Kidney (tissue), 14 donors: ENCODE data around the gene LHFPL3. TPM values are rescaled to one million over a fixed set of nuclear protein-coding genes. Genes with fewer than 3 reads are reported as not detected.

Experiments
- DNase-seq, 5 donors: peaks; one replicate each; pipeline ENCODE4 v3.0.0-alpha.2; 2013 to 2020
- FAIRE-seq: peaks from 2 replicates; lab custom pipeline; 2012; peaks lifted over from hg19 to GRCh38; lab: Jason Lieb, UNC
- H3K27ac ChIP-seq, 2 donors: one replicate each; pipeline ENCODE4 v1.7.0; 2013; ENCODE audit warnings: low read depth in 2 of 2, low read length in 2 of 2, inconsistent platforms in 1 of 2
- H3K27me3 ChIP-seq: one replicate; pipeline ENCODE4 v1.7.1; 2013; ENCODE audit warnings: low read length, inconsistent platforms; ENCODE audit not compliant: control insufficient read depth, insufficient read depth
- H3K36me3 ChIP-seq, 3 donors: one replicate each; pipeline versions ENCODE4 v1.7.0 to v1.7.1; 2013; ENCODE audit warnings: low read length in 3 of 3, control low read depth in 1 of 3, inconsistent platforms in 1 of 3; ENCODE audit not compliant: insufficient read depth in 3 of 3, control insufficient read depth in 2 of 3
- H3K4me1 ChIP-seq, 3 donors: one replicate each; pipeline versions ENCODE4 v1.7.0 to v1.7.1; 2013; ENCODE audit warnings: low read length in 3 of 3, inconsistent platforms in 1 of 3, low read depth in 1 of 3; ENCODE audit not compliant: control insufficient read depth in 2 of 3, insufficient read depth in 2 of 3
- H3K4me3 ChIP-seq, 3 donors: one replicate each; pipeline versions ENCODE4 v1.7.0 to v1.8.1; 2013; ENCODE audit warnings: low read length in 3 of 3, control low read depth in 1 of 3, inconsistent platforms in 1 of 3
- H3K9ac ChIP-seq, 3 donors: one replicate each; pipeline versions ENCODE4 v1.7.0 to v1.7.1; 2013; ENCODE audit warnings: low read length in 3 of 3, control low read depth in 1 of 3, inconsistent platforms in 1 of 3
- H3K9me3 ChIP-seq, 3 donors: one replicate each; pipeline versions ENCODE4 v1.7.0 to v1.7.1; 2013; ENCODE audit warnings: low read length in 3 of 3, control low read depth in 1 of 3, inconsistent platforms in 1 of 3; ENCODE audit not compliant: control insufficient read depth in 2 of 3, insufficient read depth in 1 of 3
- CTCF ChIP-seq: IDR thresholded peaks from 3 replicates; pipeline ENCODE4 v1.5.1; 2012; ENCODE audit warnings: mild to moderate bottlenecking, moderate library complexity, borderline replicate concordance; ENCODE audit not compliant: insufficient read depth; ENCODE audit errors: extremely low read depth
- intact Hi-C: fragments of 100-400 bp; cut with DNase I; formaldehyde crosslinking; loops from one replicate; pipeline ENCODE4 v1.11.1; 2022
- polyA plus RNA-seq: library from polyadenylated mRNA; stranded (reverse); fragments of 350-450 nt; fragmentation: Illumina TruSeq; extraction: RNeasy Lipid Tissue Mini Kit (QIAGEN cat#74804); gene quantifications from one replicate; pipeline ENCODE4 v1.2.3, GENCODE V29; 2014; ENCODE audit warnings: low read depth, low replicate concordance; ENCODE audit not compliant: insufficient read depth
- total RNA-seq: library from RNA; stranded (reverse); fragmentation: NEBNext Ultra II Directional; extraction: Animal tissue kit (Norgen Biotek cat#: 25700); gene quantifications from one replicate; pipeline ENCODE4 v1.2.1, GENCODE V29; 2021
- donor health status: control.
- donor health status: control.
- donor health status: control.
- donor health status: control.
- donor health status: control.
- donor health status: DM: yes; HTN: yes; CAD: no.
- donor health status: Normal renal cell carcinoma (clear cell type).

LHFPL3 gene
- total and polyA plus RNA-seq, 2 donors from 2014 or later = not detected

GRCh38 chr7:104294291-104294690, 34.1 kb upstream of the LHFPL3 start:
- DNase-seq = no peak
- intact Hi-C loops = no loop called here
- Histone ChIP-seq H3K36me3 (no peaks in the 10 kb centered on the region), H3K9ac (no peak overlapping the region), H3K27me3 (no peaks in the 10 kb centered on the region), H3K4me3 (no peak overlapping the region), H3K4me1 (no peaks in the 10 kb centered on the region), H3K9me3 (no peaks in the 10 kb centered on the region), H3K27ac (no peak overlapping the region)
- TF ChIP-seq CTCF = no peak
- FAIRE-seq = no peak

GRCh38 chr7:104296266-104296665, 32.1 kb upstream of the LHFPL3 start:
- intact Hi-C loops = no loop called here
- no peaks in the 10 kb centered on the region for H3K9me3 ChIP-seq
- no peaks in the 10 kb centered on the region for H3K36me3 ChIP-seq
- FAIRE-seq (no peak), DNase-seq (no peak)
- no peaks in the 10 kb centered on the region for H3K27me3 ChIP-seq
- no peak overlapping the region for H3K4me3 ChIP-seq
- TF ChIP-seq CTCF = no peak
- H3K9ac ChIP-seq = no peak overlapping the region
- H3K4me1 ChIP-seq = no peaks in the 10 kb centered on the region
- no peak overlapping the region for H3K27ac ChIP-seq

GRCh38 chr7:104296900-104297299, 31.5 kb upstream of the LHFPL3 start:
- intact Hi-C loops = no loop called here
- Histone ChIP-seq H3K4me3 (no peak overlapping the region), H3K27ac (no peak overlapping the region), H3K9me3 (no peaks in the 10 kb centered on the region), H3K9ac (no peak overlapping the region), H3K4me1 (no peaks in the 10 kb centered on the region), H3K27me3 (no peaks in the 10 kb centered on the region), H3K36me3 (no peaks in the 10 kb centered on the region)
- no peak for TF ChIP-seq CTCF
- peak in 1 of 5 donors; percentile 1 for DNase-seq
- no peak for FAIRE-seq

GRCh38 chr7:104299323-104299722, 29.1 kb upstream of the LHFPL3 start:
- Histone ChIP-seq H3K9me3 (no peaks in the 10 kb centered on the region), H3K36me3 (no peaks in the 10 kb centered on the region), H3K9ac (no peak overlapping the region), H3K27me3 (no peaks in the 10 kb centered on the region), H3K4me1 (no peaks in the 10 kb centered on the region), H3K4me3 (no peak overlapping the region), H3K27ac (no peak overlapping the region)
- DNase-seq (no peak), FAIRE-seq (no peak)
- no peak for TF ChIP-seq CTCF
- intact Hi-C loops = no loop called here
